ENCODE data around the gene NAMPT. TPM values are rescaled to one million over a fixed set of nuclear protein-coding genes. Genes with fewer than 3 reads are reported as not detected.

The NAMPT gene
- total RNA-seq, 1 experiment from 2014 or later, result 392 TPM

- Mint-ChIP-seq H3K27ac (ENCODE audit: low read depth, unreplicated experiment) (peak overlapping the region; percentile 83), H3K27me3 (ENCODE audit: insufficient read depth, unreplicated experiment) (no peaks in the 10 kb centered on the region), H3K9me3 (ENCODE audit: unreplicated experiment) (no peaks in the 10 kb centered on the region), H3K4me3 (ENCODE audit: unreplicated experiment) (no peak overlapping the region), H3K36me3 (ENCODE audit: insufficient read depth, unreplicated experiment) (no peaks in the 10 kb centered on the region), H3K4me1 (ENCODE audit: insufficient read depth, unreplicated experiment) (peaks cover 13% of the 10 kb centered on the region)
- intact Hi-C loops (cut with micrococcal nuclease), result no loop called here
- ChIA-PET POLR2A (interaction anchor here (1.0 to 2.5 kb wide), 5 partner anchors 9 to 95 kb away, joined by 3 to 11 read pairs (median 3); partner anchors contain the start of gene NAMPT), CTCF (no interaction called here)
- BruUV-seq (replicated peaks), result no TSS peak
- no peak for TF ChIP-seq CTCF (IDR thresholded peaks at IDR 0.05; ENCODE audit: unreplicated experiment)
- DNase-seq (ENCODE audit: unreplicated experiment), result peak; percentile 51
Measured at GRCh38 chr7:106329971-106330733, 45.4 kb upstream of the NAMPT start.

DNA sequence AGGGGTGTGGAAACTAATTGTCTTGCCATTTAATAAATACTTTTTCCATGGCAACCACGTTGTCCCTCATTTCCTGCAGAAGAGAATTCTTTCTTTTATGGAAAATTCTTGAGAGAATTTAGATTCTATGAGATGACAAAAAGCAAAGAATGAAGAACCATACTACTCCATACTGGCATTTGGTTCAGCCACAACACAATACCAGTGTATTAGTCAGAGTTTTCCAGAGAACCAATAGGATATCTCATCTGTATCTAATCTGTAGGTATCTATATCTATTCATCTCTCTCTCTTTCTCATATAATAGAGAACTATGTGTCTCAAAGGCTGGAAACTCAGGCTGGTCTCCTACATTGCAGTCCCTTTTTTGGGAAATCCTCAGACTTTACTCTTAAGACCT is 44.6 kb upstream of the NAMPT start:
- intact Hi-C loops (cut with micrococcal nuclease), result no loop called here
- no peak overlapping the region for H3K4me3 Mint-ChIP-seq (ENCODE audit: unreplicated experiment)
- no peaks in the 10 kb centered on the region for H3K27me3 Mint-ChIP-seq (ENCODE audit: insufficient read depth, unreplicated experiment)
- no peaks in the 10 kb centered on the region for H3K36me3 Mint-ChIP-seq (ENCODE audit: insufficient read depth, unreplicated experiment)
- POLR2A ChIA-PET, result interaction anchor here (1.0 to 2.5 kb wide), 3 partner anchors 17 to 96 kb away, joined by 3 to 11 read pairs (median 3); partner anchors contain the start of gene NAMPT
- BruUV-seq (replicated peaks), result no TSS peak
- H3K4me1 Mint-ChIP-seq (ENCODE audit: insufficient read depth, unreplicated experiment), result peaks cover 13% of the 10 kb centered on the region
- TF ChIP-seq CTCF (IDR thresholded peaks at IDR 0.05; ENCODE audit: unreplicated experiment), result no peak
- H3K9me3 Mint-ChIP-seq (ENCODE audit: unreplicated experiment), result no peaks in the 10 kb centered on the region
- H3K27ac Mint-ChIP-seq (ENCODE audit: low read depth, unreplicated experiment), result peak overlapping the region; percentile 83
- CTCF ChIA-PET, result no interaction called here
- DNase-seq (ENCODE audit: unreplicated experiment), result no peak

GRCh38 chr7:106327538-106328481 is 43.0 kb upstream of the NAMPT start:
- no peak overlapping the region for H3K4me3 Mint-ChIP-seq (ENCODE audit: unreplicated experiment)

More at GRCh38 chr7:106327538-106328481, 43.0 kb upstream of the NAMPT start:
- no peaks in the 10 kb centered on the region for H3K36me3 Mint-ChIP-seq (ENCODE audit: insufficient read depth, unreplicated experiment)
- no TSS peak for BruUV-seq (replicated peaks)
- POLR2A ChIA-PET, result interaction anchor here (0.8 to 1.2 kb wide), 3 partner anchors 9 to 43 kb away, joined by 3 read pairs; partner anchors contain the start of gene NAMPT
- no peak for TF ChIP-seq CTCF (IDR thresholded peaks at IDR 0.05; ENCODE audit: unreplicated experiment)
- no peaks in the 10 kb centered on the region for H3K9me3 Mint-ChIP-seq (ENCODE audit: unreplicated experiment)
- intact Hi-C loops (cut with micrococcal nuclease), result no loop called here
- H3K27ac Mint-ChIP-seq (ENCODE audit: low read depth, unreplicated experiment), result no peak overlapping the region
- no peak for DNase-seq (ENCODE audit: unreplicated experiment)
- CTCF ChIA-PET, result interaction anchor here (0.7 kb wide), 1 partner anchor 90 kb away, joined by 3 read pairs; no protein-coding TSS in a partner anchor
- H3K27me3 Mint-ChIP-seq (ENCODE audit: insufficient read depth, unreplicated experiment), result no peaks in the 10 kb centered on the region
- H3K4me1 Mint-ChIP-seq (ENCODE audit: insufficient read depth, unreplicated experiment), result peaks cover 13% of the 10 kb centered on the region

Measured in MCF 10A (cell line).